ENCODE data around the gene PTP4A2.
"Not testable (repeated sequence)": the region's sequence is repeated elsewhere in the genome, so short reads cannot be mapped to it uniquely, and the experiment has no call there.

PTP4A2 gene

DNA sequence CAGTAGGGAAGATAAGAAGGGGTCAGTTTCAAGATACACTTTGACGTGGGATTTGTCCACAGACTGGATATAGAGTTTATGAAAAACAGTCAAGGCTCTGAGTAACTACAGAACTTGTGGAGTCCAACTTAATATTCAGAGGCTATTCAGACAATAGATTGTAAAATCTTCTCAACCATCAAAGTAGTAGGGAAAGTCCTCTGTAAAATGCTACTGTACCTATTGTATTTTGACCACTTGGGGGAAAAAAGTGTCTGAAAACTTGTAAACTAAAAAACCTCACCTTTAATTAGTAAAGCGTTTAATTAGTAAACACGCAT is 10.5 kb downstream of the PTP4A2 start:
- TF ChIP-seq, protein P1, sequence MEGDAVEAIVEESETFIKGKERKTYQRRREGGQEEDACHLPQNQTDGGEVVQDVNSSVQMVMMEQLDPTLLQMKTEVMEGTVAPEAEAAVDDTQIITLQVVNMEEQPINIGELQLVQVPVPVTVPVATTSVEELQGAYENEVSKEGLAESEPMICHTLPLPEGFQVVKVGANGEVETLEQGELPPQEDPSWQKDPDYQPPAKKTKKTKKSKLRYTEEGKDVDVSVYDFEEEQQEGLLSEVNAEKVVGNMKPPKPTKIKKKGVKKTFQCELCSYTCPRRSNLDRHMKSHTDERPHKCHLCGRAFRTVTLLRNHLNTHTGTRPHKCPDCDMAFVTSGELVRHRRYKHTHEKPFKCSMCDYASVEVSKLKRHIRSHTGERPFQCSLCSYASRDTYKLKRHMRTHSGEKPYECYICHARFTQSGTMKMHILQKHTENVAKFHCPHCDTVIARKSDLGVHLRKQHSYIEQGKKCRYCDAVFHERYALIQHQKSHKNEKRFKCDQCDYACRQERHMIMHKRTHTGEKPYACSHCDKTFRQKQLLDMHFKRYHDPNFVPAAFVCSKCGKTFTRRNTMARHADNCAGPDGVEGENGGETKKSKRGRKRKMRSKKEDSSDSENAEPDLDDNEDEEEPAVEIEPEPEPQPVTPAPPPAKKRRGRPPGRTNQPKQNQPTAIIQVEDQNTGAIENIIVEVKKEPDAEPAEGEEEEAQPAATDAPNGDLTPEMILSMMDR (IDR thresholded peaks at IDR 0.05; ENCODE audit: insufficient read depth, missing control alignments), result no peak
- no peak for DNase-seq (ENCODE audit: insufficient read length, low spot score)
- FAIRE-seq, result no peak

DNA sequence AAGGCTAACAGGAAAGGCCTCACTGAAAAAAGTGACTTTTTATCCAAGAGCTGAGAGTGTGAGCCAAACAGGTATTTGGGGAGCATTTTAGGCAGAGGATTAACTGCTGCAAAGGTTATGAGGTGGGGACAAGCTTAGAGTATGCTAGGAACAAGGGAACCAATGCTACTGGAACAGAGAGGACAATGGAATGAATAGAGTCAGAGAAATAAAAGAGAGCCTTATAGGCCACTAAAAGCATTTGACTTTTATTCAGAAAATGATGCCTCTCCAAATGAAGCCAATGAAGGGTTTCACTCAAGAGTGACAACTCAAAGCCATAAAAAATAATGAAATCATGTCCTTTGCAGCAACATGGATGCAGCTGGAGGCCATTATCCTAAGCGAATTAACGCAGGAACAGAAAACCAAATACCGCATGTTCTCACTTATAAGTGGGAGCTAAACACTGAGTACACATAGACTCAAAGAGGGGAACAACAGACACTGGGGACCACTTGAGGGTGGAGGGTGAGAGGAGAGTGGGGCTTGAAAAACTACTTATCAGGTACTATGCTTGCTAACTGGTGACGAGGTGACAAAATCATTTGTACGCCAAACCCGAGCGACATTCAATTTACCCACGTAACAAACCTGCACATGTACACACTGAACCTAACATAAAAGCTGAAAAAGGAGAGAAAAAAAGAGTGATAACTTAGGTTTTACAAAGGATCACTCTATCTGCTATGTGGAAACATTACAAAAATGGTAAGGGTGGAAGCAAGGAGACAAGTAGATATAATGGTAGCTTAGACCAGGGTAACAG is 11.1 kb downstream of the PTP4A2 start:
- FAIRE-seq (no peak), DNase-seq (ENCODE audit: insufficient read length, low spot score) (no peak)
- TF ChIP-seq, protein P1 (IDR thresholded peaks at IDR 0.05; ENCODE audit: insufficient read depth, missing control alignments), result no peak

DNA sequence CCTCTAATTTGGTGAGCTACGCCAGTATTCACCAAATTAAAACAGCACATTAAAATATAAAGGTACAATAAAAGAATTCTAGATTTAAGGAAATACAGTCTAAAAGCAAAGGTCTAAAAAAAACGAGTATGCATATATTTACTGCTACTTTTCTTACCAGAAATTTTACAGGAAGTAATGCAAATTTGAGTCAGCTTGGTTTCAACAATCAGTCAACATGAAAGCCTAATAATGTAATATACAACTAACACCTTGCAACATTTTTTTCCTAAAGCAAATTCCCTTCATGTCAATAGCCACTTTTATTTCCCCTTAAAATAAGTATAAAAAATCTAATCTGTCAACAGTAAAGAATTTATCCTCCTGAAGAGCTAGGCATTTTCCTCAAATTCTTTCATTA is 11.9 kb downstream of the PTP4A2 start:
- DNase-seq (ENCODE audit: insufficient read length, low spot score) (no peak), FAIRE-seq (no peak)
- TF ChIP-seq, protein P1 (IDR thresholded peaks at IDR 0.05; ENCODE audit: insufficient read depth, missing control alignments), result no peak

DNA sequence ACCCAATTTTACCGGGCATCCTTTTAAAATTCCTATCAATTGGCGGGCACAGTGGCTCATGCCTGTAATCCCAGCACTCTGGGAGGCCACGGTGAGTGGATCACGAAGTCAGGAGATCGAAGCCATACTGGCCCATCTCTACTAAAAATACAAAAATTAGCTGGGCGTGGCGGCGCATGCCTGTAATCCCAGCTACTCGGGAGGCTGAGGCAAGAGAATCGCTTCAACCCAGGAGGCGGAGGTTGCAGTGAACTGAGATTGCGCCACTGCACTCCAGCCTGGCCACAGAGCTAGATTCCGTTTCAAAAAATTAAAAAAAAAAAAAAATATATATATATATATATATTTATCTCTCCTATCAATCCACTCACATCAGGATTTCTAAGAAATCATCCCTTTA is 12.3 kb downstream of the PTP4A2 start:
- not testable (repeated sequence) for FAIRE-seq

DNA sequence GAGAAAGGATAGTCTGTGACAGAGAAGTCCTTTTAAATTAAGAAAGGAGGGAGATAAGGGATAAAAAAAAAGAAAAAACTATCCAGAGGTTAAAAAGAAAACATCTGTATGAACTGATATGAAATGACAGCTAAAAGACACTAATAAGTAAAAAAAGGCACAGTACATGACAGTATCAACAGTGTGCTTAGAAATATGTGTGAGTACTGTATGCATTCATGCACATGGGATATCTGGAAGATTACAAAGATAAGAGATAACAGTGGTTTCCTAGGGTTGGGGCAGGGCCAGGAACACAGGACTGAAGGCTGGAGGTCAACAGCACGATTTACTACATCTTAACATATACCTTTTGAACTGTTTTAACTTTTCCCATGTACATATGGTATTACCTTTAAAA is 13.3 kb downstream of the PTP4A2 start:
- DNase-seq (ENCODE audit: insufficient read length, low spot score) (no peak), FAIRE-seq (no peak)

More for the DNA sequence above, 12.3 kb downstream of the PTP4A2 start:
- not testable (repeated sequence) for DNase-seq (ENCODE audit: insufficient read length, low spot score)

DNA sequence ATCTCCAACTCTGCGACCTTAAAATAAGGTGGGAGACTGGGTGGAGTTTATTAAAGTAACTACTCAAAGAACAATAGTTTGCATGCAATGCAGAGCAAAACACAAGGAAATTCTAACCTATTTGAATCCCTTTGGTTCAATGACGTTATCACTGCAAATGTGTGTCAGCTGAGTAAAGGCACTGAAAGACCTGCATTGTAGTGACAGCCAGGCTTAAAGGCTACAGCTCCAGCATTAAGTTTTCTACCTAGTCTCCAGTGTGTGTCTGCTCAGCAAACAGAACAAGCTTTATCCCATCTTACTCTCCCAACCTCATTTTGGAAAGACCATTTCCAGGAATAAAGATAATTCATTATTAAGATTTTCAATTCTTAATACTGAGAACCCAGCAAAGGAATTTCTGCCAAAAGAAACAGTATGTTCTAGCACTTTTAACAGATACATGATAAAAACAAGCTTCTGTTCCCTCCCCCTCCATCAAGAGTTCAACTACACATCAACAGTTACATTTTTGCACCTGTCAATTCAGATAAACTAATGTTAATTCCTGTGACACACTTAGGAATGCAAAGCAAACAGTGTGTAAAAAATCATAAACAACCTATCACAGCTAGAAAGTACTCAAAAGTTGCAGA is 14.2 kb downstream of the PTP4A2 start:
- DNase-seq (ENCODE audit: insufficient read length, low spot score) (no peak), FAIRE-seq (no peak)
- TF ChIP-seq, protein P1 (IDR thresholded peaks at IDR 0.05; ENCODE audit: insufficient read depth, missing control alignments), result no peak

More for the DNA sequence above, 13.3 kb downstream of the PTP4A2 start:
- TF ChIP-seq, protein P1 (IDR thresholded peaks at IDR 0.05; ENCODE audit: insufficient read depth, missing control alignments), result no peak

DNA sequence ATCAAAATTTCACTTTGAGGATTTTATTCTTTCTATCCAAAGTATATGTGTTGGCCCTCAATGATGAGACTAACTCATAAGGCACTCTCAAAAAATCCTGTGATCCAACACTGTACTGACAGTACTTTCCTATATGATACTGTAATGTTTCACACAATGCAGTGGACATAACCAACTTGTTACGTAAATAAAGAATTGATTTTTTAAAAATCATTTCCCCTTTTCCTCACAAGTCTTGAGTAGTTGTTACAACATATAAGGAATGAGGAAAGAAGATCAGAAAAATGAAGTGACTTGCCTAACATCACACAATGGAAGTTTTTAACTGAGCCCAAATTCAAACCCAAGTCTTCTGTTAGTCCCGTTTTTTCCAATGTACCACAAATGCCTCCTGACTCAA is 17.2 kb downstream of the PTP4A2 start:
- TF ChIP-seq, protein P1 (IDR thresholded peaks at IDR 0.05; ENCODE audit: insufficient read depth, missing control alignments), result no peak
- DNase-seq (ENCODE audit: insufficient read length, low spot score) (no peak), FAIRE-seq (no peak)
